ENCODE measurements around the gene WNT6. TPM values are rescaled to one million over a fixed set of nuclear protein-coding genes. Genes with fewer than 3 reads are reported as not detected.

Gene WNT6
- total RNA-seq, 2 donors from 2014 or later, result 1.8 to 2.4 TPM

- H3K9me3 ChIP-seq, result no peaks in the 10 kb centered on the region
- no peak overlapping the region for H3K4me3 ChIP-seq
- H3K27ac ChIP-seq, result peak overlapping the region; percentile 67 to 76
- DNase-seq (ENCODE audit: low spot score), result no peak
- no peak for TF ChIP-seq CTCF (IDR thresholded peaks at IDR 0.05)
- H3K27me3 ChIP-seq, result no peaks in the 10 kb centered on the region
- no peaks in the 10 kb centered on the region for H3K36me3 ChIP-seq
- peaks cover 0 to 20% of the 10 kb centered on the region in 2 donors for H3K4me1 ChIP-seq
Measured at GRCh38 chr2:218830526-218831306, 28.9 kb upstream of the WNT6 start.

GRCh38 chr2:218831378-218831990 lies 28.1 kb upstream of the WNT6 start, which contains the start of gene PRKAG3:
Gene PRKAG3 (minus strand): TSS chr2:218831803.
- H3K27ac ChIP-seq, result peak within 1 kb of the TSS; percentile 67 to 76
- H3K4me1 ChIP-seq, result peaks cover 0 to 20% of the 10 kb centered on the region in 2 donors
- no peaks in the 10 kb centered on the region for H3K9me3 ChIP-seq
- no peaks in the 10 kb centered on the region for H3K36me3 ChIP-seq
- no peaks in the 10 kb centered on the region for H3K27me3 ChIP-seq
- H3K4me3 ChIP-seq, result no peak within 1 kb of the TSS
- no peak for DNase-seq (ENCODE audit: low spot score)
- no peak for TF ChIP-seq CTCF (IDR thresholded peaks at IDR 0.05)

GRCh38 chr2:218832081-218832480 lies 27.5 kb upstream of the WNT6 start:
- Histone ChIP-seq H3K4me3 (no peak overlapping the region), H3K27me3 (no peaks in the 10 kb centered on the region), H3K27ac (peak overlapping the region; percentile 67 to 76), H3K36me3 (no peaks in the 10 kb centered on the region), H3K4me1 (peaks cover 0 to 20% of the 10 kb centered on the region in 2 donors), H3K9me3 (peaks cover 0 to 5% of the 10 kb centered on the region in 2 donors)
- no peak for DNase-seq (ENCODE audit: low spot score)
- TF ChIP-seq CTCF (IDR thresholded peaks at IDR 0.05), result no peak

GRCh38 chr2:218832520-218832919 lies 27.1 kb upstream of the WNT6 start:
- H3K27me3 ChIP-seq, result no peaks in the 10 kb centered on the region
- H3K9me3 ChIP-seq, result peaks cover 0 to 9% of the 10 kb centered on the region in 2 donors
- H3K4me3 ChIP-seq, result no peak overlapping the region
- H3K27ac ChIP-seq, result peak overlapping the region; percentile 67 to 76
- peak; percentile 79 for DNase-seq (ENCODE audit: low spot score)
- peaks cover 0 to 20% of the 10 kb centered on the region in 2 donors for H3K4me1 ChIP-seq
- H3K36me3 ChIP-seq, result no peaks in the 10 kb centered on the region
- no peak for TF ChIP-seq CTCF (IDR thresholded peaks at IDR 0.05)

- Histone ChIP-seq H3K36me3 (no peaks in the 10 kb centered on the region), H3K9me3 (peaks cover 0 to 15% of the 10 kb centered on the region in 2 donors), H3K4me3 (no peak overlapping the region), H3K4me1 (peaks cover 0 to 20% of the 10 kb centered on the region in 2 donors), H3K27ac (peak overlapping the region; percentile 67 to 76), H3K27me3 (no peaks in the 10 kb centered on the region)
- TF ChIP-seq CTCF (IDR thresholded peaks at IDR 0.05), result no peak
- no peak for DNase-seq (ENCODE audit: low spot score)
Measured at GRCh38 chr2:218833023-218833609, 26.5 kb upstream of the WNT6 start.
